OCI-LY7 (cell line): ENCODE measurements around the gene CTSE.

ENCODE experiments used
- EZH2phosphoT487 ChIP-seq: fragments of 200-600 bp; sonication (generic); IDR thresholded peaks from 2 replicates; pipeline ENCODE4 v1.6.1; 2018; ENCODE audit warnings: low read depth, borderline replicate concordance, mild to moderate bottlenecking, mixed run types, antibody characterized with exemption, low read length, moderate library complexity, mixed read lengths
- TF ChIP-seq, protein P1 (sequence below): fragments of 200-600 bp; sonication (generic); conservative IDR thresholded peaks from 2 replicates; pipeline ENCODE4 v1.5.1; 2014; ENCODE audit warnings: mild to moderate bottlenecking, antibody characterized with exemption, low read length, moderate library complexity, mixed read lengths

DNA sequence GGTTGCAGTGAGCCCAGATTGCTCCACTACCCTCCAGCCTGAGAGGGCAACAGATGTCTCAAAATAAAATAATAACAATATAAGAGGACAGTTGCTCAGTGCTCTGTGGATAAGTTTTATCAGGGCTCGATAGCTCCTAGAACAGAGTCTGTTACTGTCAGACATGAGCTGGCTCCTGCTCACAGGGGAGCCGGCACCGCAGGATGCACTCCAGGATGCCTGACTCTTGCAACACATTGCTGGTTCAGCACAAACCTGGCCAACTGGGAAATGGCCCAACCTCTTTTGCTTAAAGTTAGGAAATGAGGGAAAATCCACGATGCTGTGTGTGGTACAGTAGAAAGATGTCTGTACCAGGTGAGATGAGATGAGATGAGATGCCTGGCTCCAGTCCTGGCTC is 5.8 kb upstream of the CTSE start:
- TF ChIP-seq, protein P1, sequence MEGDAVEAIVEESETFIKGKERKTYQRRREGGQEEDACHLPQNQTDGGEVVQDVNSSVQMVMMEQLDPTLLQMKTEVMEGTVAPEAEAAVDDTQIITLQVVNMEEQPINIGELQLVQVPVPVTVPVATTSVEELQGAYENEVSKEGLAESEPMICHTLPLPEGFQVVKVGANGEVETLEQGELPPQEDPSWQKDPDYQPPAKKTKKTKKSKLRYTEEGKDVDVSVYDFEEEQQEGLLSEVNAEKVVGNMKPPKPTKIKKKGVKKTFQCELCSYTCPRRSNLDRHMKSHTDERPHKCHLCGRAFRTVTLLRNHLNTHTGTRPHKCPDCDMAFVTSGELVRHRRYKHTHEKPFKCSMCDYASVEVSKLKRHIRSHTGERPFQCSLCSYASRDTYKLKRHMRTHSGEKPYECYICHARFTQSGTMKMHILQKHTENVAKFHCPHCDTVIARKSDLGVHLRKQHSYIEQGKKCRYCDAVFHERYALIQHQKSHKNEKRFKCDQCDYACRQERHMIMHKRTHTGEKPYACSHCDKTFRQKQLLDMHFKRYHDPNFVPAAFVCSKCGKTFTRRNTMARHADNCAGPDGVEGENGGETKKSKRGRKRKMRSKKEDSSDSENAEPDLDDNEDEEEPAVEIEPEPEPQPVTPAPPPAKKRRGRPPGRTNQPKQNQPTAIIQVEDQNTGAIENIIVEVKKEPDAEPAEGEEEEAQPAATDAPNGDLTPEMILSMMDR: no peak
- TF ChIP-seq EZH2phosphoT487: no peak
